Measurements from ENCODE around the gene MKI67.
"Not testable (repeated sequence)": the region's sequence is repeated elsewhere in the genome, so short reads cannot be mapped to it uniquely, and the experiment has no call there.

The MKI67 gene

DNA sequence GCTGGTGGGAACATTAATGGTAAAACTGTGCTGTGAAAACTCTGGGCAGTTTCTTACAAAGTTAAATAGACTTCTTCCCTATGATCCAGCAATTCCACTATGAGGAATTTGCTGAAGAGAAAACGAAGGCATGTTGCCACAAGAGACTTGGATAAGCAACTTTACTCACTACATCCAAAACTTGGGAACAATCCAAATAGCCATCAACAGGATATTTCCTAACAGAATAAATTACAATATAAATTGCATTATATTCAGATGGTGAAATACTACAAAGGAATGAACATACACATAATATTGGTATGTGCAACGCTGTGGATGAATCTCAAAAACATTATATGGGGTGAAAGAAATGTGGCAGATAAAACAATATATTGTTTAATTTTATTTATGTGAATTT lies 21.4 kb upstream of the MKI67 start:
- no peak for DNase-seq (ENCODE audit: low spot score)

GRCh38 chr10:128147064-128147463 lies 20.8 kb upstream of the MKI67 start:
- DNase-seq (ENCODE audit: low spot score): no peak

- DNase-seq (ENCODE audit: low spot score): no peak
Observed at GRCh38 chr10:128144547-128144946, 18.3 kb upstream of the MKI67 start.

DNA sequence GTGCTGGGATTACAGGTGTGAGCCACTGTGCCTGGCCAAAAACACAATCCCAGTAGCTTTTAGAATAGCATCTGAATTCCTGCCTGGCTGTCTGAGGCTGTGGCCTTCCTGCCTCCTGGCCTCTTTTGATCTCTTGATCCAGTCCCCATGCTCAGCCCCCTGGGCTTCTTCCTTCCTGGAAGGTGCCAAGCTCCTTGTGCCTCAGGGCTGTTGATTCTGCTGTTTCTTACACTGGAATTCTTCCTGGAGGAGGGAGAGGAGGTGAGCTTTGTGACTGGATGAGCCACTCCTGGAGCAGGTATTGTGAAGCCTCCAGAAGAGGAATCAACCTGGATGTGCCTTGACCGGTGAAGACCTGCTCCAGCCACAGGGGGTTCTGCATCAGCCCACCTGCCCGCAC lies 17.3 kb upstream of the MKI67 start:
- DNase-seq (ENCODE audit: low spot score): no peak

DNA sequence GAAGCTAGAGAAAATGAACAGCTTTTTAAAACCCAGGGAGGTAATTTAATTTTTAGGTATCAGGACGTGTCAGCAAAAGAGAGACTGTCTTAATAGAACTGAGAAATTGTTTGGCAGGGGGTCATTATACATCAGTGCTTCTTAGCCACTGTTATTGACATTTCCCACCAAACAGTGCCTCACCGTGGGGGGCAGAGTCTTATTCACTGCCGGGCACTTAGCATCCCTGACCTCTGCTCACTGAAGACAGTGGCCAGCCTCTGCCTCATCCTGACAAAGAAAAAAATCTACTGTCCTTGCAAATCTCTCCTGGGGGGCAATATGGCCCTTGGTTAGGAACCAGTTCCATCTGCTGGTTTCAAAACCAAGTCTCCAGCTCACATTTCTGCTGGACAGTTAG lies 14.2 kb upstream of the MKI67 start:
- DNase-seq (ENCODE audit: low spot score): no peak

DNA sequence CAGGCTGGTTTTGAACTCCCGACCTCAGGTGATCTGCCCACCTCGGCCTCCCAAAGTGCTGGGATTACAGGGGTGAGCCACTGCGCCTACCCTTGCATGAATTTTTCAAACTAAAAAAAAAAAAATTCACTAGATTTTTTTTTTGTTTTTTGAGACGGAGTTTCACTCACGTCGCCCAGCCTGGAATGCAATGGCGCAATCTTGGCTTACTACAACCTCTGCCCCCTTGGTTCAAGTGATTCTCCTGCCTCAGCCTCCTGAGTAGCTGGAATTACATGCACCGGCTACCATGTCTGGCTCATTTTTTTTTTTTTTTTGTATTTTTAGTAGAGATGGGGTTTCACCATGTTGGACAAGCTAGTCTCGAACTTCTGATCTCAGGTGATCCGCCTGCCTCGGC lies 12.2 kb upstream of the MKI67 start:
- not testable (repeated sequence) for DNase-seq (ENCODE audit: low spot score)

- no peak for DNase-seq (ENCODE audit: low spot score)
Observed at GRCh38 chr10:128137877-128138276, 11.7 kb upstream of the MKI67 start.

- DNase-seq (ENCODE audit: low spot score): no peak
Observed at GRCh38 chr10:128130051-128130450, 3.8 kb upstream of the MKI67 start.

DNA sequence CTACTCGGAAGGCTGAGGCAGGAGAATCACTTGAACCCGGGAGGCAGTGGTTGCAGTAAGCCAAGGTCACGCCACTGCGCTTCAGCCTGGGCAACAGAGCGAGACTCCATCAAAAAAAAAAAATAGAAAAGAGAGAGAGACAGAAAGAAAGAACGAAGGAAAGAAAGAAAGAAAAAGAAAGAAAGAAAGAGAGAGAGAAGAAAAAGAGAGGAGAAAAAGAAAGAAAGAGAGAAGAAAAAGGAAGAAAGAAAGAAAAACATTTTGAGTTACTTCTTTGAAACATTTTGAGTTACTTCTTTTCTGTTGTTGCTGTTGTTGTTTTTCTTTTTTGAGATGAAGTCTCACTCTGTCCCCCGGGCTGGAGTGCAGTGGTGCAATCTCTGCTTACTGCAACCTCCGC lies 2.4 kb upstream of the MKI67 start:
- no peak for DNase-seq (ENCODE audit: low spot score)

DNA sequence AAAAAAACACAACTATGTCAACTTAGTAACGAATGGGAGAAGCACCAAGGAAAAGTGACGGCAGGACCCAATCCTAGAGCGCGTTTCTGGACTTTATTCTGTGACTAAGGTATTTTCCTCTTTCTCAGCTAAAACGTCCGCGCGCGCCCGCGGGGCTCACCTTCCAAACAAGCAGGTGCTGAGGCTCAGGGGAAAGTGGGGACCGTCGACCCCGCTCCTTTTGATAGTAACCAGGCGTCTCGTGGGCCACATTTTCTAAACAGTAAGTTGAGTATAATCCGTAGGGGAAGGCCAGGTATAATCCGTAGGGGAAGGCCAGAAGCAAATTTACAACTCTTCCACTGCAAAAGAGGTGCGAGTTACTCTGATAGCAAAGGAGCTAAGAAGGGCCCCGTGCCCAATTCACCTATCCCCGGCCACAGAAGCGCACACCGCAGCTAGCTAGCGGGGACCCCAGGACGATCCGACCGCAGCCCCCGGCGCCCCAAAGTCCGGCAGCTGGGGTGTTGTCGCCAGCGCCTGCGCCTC lies 743 bp downstream of the MKI67 start:
- DNase-seq (ENCODE audit: low spot score): peak; percentile 37

- DNase-seq (ENCODE audit: low spot score): peak; percentile 34
Observed at GRCh38 chr10:128124813-128125403, 1.3 kb downstream of the MKI67 start.

DNA sequence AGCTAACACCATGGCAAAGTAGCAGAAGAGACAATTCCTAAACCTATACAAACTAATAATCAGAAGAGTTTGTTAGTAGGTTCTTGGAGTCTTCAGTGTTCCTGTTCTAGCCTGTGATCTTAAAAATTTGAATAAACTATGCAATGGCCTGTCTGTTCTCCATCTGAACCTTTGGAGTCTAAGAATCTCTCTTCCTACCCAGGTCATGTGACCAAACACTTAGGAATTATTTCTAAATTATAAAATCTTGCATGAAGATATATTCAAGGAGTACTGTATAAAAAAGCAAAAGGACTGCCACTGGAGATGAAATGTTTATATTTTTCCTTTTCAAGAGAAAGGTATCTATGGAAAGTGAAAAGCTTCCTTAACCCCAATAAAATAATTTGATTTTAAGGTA lies 2.4 kb downstream of the MKI67 start:
- no peak for DNase-seq (ENCODE audit: low spot score)

- no peak for DNase-seq (ENCODE audit: low spot score)
Observed at GRCh38 chr10:128122931-128123330, 3.3 kb downstream of the MKI67 start.

- no peak for DNase-seq (ENCODE audit: low spot score)
Observed at GRCh38 chr10:128121750-128122412, 4.3 kb downstream of the MKI67 start.

- no peak for DNase-seq (ENCODE audit: low spot score)
Observed at GRCh38 chr10:128116851-128117615, 9.2 kb downstream of the MKI67 start.

DNA sequence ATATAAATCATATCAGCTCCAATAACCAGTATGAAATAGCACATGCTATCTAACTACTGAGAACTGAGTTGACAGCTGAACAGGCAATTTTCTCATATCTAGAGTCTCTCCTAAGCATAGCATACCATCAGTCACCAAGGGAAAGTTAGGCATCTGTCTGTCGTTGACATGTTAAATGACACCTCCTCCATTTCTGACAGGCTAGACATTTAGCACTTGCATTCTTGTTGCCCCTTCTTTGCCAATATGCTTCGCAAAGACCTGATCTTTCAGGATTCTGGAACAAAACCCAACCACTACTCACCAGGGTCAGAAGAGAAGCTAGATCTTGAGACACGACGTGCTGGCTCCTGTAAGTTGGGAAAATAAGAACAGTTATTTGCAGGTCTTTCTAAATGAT lies 10.0 kb downstream of the MKI67 start:
- no peak for DNase-seq (ENCODE audit: low spot score)

DNA sequence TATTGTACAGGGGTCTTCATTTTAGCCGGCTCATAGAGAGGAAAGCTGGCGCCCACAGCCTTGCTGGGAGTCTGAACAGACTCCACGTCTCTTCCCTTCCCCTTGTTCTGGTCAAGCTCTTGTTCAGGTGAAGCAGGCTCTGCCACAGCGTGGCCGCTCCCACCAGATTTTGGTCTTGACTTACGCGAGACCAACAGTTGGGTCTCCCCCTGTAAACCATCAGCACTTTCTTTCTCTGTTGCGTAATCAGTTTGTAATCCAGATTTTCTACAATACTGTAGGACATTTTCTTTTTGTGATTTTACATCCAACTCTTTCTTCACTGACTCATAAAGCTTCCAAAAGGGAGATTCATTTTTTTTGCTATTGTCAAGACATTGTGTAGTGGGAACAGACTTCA lies 10.9 kb downstream of the MKI67 start:
- DNase-seq (ENCODE audit: low spot score): no peak

DNA sequence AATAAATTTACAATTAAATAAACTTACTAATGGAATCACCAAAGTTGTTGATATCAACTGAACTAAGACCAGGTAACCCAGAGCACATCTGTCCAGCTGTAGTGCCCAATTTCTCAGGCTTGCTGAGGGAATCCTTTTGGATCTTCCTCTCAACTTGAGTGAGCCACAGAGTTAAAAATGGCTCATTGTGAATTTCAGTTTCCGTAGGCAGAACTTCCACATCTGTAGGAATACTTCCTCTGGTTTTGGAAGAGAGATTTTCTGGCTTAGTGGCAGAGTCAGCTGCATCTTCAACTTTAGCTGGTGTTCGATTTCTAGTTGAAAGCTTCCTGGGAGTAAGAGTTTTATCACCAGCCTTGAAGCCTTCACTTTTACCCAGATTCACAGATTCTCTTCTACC lies 11.3 kb downstream of the MKI67 start:
- DNase-seq (ENCODE audit: low spot score): no peak

GRCh38 chr10:128113026-128113425 lies 13.2 kb downstream of the MKI67 start:
- no peak for DNase-seq (ENCODE audit: low spot score)

- no peak for DNase-seq (ENCODE audit: low spot score)
Observed at GRCh38 chr10:128111696-128112095, 14.5 kb downstream of the MKI67 start.

GRCh38 chr10:128110339-128110738 lies 15.9 kb downstream of the MKI67 start:
- no peak for DNase-seq (ENCODE audit: low spot score)

GRCh38 chr10:128109707-128110106 lies 16.5 kb downstream of the MKI67 start:
- DNase-seq (ENCODE audit: low spot score): no peak

DNA sequence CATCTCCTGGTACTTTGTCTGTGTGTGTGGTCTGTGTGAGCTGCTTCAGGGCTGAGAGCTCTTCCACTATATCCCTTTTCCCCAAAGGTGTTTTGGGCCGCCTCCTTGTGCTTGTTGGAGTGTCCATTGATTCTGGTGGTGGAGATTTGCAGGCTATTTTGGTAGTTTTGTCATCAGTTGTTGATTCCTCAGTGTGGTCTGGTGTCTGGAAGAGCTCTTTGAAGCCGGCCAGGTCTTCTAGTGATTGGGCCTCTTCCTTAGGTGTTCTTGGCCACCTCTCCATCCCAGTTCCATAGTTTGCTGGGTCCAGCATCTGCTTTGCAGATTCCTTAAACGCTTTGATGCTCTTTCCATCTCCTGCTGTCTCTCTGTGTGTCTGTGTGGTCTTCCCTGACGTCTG lies 20.8 kb downstream of the MKI67 start:
- DNase-seq (ENCODE audit: low spot score): no peak

Measured in hematopoietic multipotent progenitor cell treated with erythropoietin and hydrocortisone succinate and interleukin-3 and kit ligand, for 15 days (in vitro differentiated cells).